ENCODE results near the gene MYBPC3.

DNA sequence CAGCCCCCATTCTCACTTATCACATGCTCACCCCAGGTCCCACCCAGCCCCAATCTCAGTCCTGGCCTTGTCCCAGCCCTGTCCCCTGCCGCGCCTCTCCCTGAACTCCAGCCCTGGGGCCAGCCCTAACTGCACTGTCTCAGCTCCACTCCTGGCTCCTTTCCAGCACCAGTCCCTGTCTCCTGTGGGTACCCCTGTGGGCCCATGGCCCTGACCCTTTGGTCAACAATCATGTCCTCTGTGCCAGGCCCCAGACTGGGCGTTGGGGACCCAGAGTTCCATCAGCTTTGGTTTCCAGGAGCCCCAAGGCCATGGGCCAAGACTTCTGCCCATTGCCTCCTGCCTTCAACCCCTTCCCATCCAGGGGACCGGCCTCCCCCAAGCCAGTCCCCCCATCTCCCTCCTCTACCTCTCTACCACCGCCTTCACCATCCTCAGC is 25.1 kb upstream of the MYBPC3 start:
- TF ChIP-seq, protein P1, sequence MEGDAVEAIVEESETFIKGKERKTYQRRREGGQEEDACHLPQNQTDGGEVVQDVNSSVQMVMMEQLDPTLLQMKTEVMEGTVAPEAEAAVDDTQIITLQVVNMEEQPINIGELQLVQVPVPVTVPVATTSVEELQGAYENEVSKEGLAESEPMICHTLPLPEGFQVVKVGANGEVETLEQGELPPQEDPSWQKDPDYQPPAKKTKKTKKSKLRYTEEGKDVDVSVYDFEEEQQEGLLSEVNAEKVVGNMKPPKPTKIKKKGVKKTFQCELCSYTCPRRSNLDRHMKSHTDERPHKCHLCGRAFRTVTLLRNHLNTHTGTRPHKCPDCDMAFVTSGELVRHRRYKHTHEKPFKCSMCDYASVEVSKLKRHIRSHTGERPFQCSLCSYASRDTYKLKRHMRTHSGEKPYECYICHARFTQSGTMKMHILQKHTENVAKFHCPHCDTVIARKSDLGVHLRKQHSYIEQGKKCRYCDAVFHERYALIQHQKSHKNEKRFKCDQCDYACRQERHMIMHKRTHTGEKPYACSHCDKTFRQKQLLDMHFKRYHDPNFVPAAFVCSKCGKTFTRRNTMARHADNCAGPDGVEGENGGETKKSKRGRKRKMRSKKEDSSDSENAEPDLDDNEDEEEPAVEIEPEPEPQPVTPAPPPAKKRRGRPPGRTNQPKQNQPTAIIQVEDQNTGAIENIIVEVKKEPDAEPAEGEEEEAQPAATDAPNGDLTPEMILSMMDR (IDR thresholded peaks at IDR 0.05; ENCODE audit: insufficient read depth, low read depth, low read length), result no peak
- no peak for TF ChIP-seq EZH2 (IDR thresholded peaks at IDR 0.05; ENCODE audit: insufficient read depth, low read length)
